Common myeloid progenitor, CD34-positive (primary cell): ENCODE results near the gene SLCO1C1. TPM values are rescaled to one million over a fixed set of nuclear protein-coding genes. Genes with fewer than 3 reads are reported as not detected.

Source experiments
- CTCF ChIA-PET: fragments of 350-600 bp; sonication (Branson Sonifier 250); formaldehyde crosslinking; loops from one replicate; lab custom pipeline; 2021; ENCODE audit warnings: antibody characterized with exemption; lab: Charles Lee
- POLR2A ChIA-PET: fragments of 350-600 bp; sonication (Branson Sonifier 250); formaldehyde crosslinking; loops from one replicate; lab custom pipeline; 2021; ENCODE audit warnings: antibody characterized with exemption; lab: Charles Lee
- DNase-seq, 3 donors: peaks; one replicate each; pipeline versions ENCODE4 v3.0.0 to v3.0.0-alpha.2; 2013
- H3K27ac ChIP-seq, 2 experiments: 1 replicate in 1 of 2; 2 replicates in 1 of 2; pipeline ENCODE4 v1.7.0; 2013; ENCODE audit warnings: inconsistent platforms in 2 of 2, low read length in 2 of 2, mild to moderate bottlenecking in 2 of 2, low read depth in 1 of 2, moderate library complexity in 1 of 2; ENCODE audit not compliant: severe bottlenecking in 2 of 2, insufficient read depth in 1 of 2, poor library complexity in 1 of 2
- H3K27me3 ChIP-seq, 5 experiments: replicated peaks in 2 of 5; 1 replicate in 3 of 5; 2 replicates in 2 of 5; pipeline versions ENCODE4 v1.6.1 to v1.7.0; 2013; ENCODE audit warnings: low read length in 4 of 5, mild to moderate bottlenecking in 2 of 5, moderate library complexity in 2 of 5, inconsistent platforms in 1 of 5; ENCODE audit not compliant: insufficient read depth in 5 of 5, control insufficient read depth in 4 of 5
- H3K36me3 ChIP-seq, 4 experiments: 1 replicate in 2 of 4; 2 replicates in 2 of 4; pipeline versions ENCODE4 v1.6.1 to v1.7.0; 2013; ENCODE audit warnings: low read length in 3 of 4, control low read depth in 1 of 4, mild to moderate bottlenecking in 1 of 4; ENCODE audit not compliant: control insufficient read depth in 4 of 4, insufficient read depth in 4 of 4
- H3K4me1 ChIP-seq, 4 experiments: 1 replicate in 3 of 4; 2 replicates in 1 of 4; pipeline versions ENCODE4 v1.6.1 to v1.7.1; 2013; ENCODE audit warnings: low read length in 3 of 4, mild to moderate bottlenecking in 3 of 4, control low read depth in 1 of 4, inconsistent platforms in 1 of 4, moderate library complexity in 1 of 4; ENCODE audit not compliant: control insufficient read depth in 4 of 4, insufficient read depth in 4 of 4; ENCODE audit errors: control extremely low read depth in 1 of 4
- H3K4me3 ChIP-seq, 7 experiments: 1 replicate in 4 of 7; 2 replicates in 3 of 7; pipeline versions ENCODE4 v1.5.1 to v1.7.0; 2013; ENCODE audit warnings: mild to moderate bottlenecking in 7 of 7, low read length in 6 of 7, moderate library complexity in 6 of 7, inconsistent platforms in 2 of 7, low read depth in 2 of 7, control low read depth in 1 of 7; ENCODE audit not compliant: insufficient read depth in 4 of 7, control insufficient read depth in 1 of 7; ENCODE audit errors: extremely low read depth in 1 of 7
- H3K9me3 ChIP-seq, 5 experiments: 1 replicate in 4 of 5; 2 replicates in 1 of 5; pipeline versions ENCODE4 v1.6.1 to v1.7.1; 2013; ENCODE audit warnings: low read length in 4 of 5, mild to moderate bottlenecking in 2 of 5, inconsistent platforms in 1 of 5, low read depth in 1 of 5, moderate library complexity in 1 of 5; ENCODE audit not compliant: control insufficient read depth in 4 of 5, insufficient read depth in 2 of 5; ENCODE audit errors: control extremely low read depth in 1 of 5
- WGBS: methylation state at CpG from one replicate; pipeline ENCODE4 v1.1.5; 2013; ENCODE audit not compliant: insufficient coverage; 5-methylcytosine and 5-hydroxymethylcytosine counted together
- polyA plus RNA-seq: library from polyadenylated mRNA; unstranded; fragments of 120-200 nt; gene quantifications from one replicate; pipeline ENCODE4 v1.2.1, GENCODE V29; 2013

Gene SLCO1C1, protein sequence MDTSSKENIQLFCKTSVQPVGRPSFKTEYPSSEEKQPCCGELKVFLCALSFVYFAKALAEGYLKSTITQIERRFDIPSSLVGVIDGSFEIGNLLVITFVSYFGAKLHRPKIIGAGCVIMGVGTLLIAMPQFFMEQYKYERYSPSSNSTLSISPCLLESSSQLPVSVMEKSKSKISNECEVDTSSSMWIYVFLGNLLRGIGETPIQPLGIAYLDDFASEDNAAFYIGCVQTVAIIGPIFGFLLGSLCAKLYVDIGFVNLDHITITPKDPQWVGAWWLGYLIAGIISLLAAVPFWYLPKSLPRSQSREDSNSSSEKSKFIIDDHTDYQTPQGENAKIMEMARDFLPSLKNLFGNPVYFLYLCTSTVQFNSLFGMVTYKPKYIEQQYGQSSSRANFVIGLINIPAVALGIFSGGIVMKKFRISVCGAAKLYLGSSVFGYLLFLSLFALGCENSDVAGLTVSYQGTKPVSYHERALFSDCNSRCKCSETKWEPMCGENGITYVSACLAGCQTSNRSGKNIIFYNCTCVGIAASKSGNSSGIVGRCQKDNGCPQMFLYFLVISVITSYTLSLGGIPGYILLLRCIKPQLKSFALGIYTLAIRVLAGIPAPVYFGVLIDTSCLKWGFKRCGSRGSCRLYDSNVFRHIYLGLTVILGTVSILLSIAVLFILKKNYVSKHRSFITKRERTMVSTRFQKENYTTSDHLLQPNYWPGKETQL
- polyA plus RNA-seq, result not detected

DNA sequence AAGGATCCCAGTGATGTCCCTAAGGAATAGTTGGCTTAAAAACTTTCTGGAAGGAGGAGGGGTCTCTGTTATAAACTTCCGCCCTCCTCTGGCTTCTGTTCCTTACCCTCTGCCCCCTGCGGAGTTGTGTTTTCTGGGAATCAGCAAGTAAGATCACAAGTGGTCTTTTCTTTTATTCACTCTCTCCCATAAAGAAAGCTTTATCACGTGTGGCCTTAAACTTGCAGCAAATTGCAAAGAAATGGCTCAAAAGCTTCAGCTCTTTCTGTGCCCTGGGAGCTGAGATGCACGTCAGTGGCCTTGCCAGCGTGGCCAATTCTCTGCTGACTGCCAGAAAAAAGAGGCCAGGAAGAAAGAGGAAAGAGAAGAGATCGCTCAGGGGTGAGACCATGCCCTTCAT is at the start of gene SLCO1C1:
TSS of gene SLCO1C1 (plus strand) at position 101 of the 400 bp plus-strand sequence. CDS start 4,245 bp downstream, outside the sequence.
- no peaks in the 10 kb centered on the region for H3K27me3 ChIP-seq
- no peak for DNase-seq
- no peaks in the 10 kb centered on the region for H3K36me3 ChIP-seq
- ChIA-PET POLR2A (no interaction called here), CTCF (no interaction called here)
- H3K4me1 ChIP-seq, result no peaks in the 10 kb centered on the region
- H3K4me3 ChIP-seq, result no peak within 1 kb of the TSS
- no peaks in the 10 kb centered on the region for H3K9me3 ChIP-seq
- 100% methylated on average over 3 of the region's 6 CpGs for WGBS
- H3K27ac ChIP-seq, result no peak within 1 kb of the TSS

DNA sequence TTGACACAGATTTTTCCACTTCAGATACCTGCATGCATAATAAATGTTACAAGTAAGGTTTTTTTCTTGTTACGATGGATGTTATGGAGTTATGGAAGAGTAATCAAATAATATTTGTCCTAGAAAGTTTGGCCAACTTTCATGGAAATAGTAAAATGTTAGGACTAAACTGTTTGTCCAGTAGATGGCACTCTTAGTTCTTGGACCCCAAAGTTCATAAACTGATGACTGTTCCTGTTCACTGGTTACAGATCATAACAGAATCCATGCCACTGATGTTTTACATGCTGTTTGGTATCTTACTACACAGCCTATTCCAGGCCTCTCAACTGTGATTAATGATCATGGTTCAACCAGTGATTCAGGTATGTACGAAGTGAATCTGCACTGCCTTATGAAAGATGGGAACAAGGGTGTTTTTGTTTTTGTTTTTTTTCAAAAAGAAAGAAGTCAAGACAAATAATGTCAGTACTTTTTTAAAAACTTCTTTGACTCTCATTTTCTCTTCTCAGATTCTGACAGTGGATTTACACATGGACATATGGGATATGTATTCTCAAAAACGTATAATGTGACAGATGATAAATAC is 48.8 kb upstream of the SLCO1C1 start:
- WGBS, result 75% methylated on average over 2 of the region's 3 CpGs
- DNase-seq, result peak; percentile 23 to 61 (median 53)
- Histone ChIP-seq H3K4me3 (no peak overlapping the region), H3K27me3 (no peaks in the 10 kb centered on the region), H3K9me3 (no peaks in the 10 kb centered on the region), H3K36me3 (no peaks in the 10 kb centered on the region), H3K4me1 (no peaks in the 10 kb centered on the region), H3K27ac (no peak overlapping the region)
- ChIA-PET CTCF (no interaction called here), POLR2A (no interaction called here)

DNA sequence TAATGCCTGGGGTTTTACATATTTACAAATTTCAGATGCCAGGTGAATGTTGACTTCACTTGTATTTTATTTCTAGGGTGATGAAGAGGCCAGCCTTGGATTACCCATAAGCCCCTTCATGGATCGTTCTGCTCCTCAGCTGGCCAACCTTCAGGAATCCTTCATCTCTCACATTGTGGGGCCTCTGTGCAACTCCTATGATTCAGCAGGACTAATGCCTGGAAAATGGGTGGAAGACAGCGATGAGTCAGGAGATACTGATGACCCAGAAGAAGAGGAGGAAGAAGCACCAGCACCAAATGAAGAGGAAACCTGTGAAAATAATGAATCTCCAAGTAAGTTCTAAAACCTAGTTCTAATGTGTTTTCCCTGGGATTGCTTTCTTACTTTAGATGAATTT is 41.3 kb upstream of the SLCO1C1 start:
- Histone ChIP-seq H3K4me3 (no peak overlapping the region), H3K4me1 (no peaks in the 10 kb centered on the region), H3K9me3 (no peaks in the 10 kb centered on the region), H3K27me3 (no peaks in the 10 kb centered on the region), H3K36me3 (no peaks in the 10 kb centered on the region), H3K27ac (no peak overlapping the region)
- 67% methylated on average over 1 of the region's 2 CpGs for WGBS
- POLR2A ChIA-PET, result no interaction called here
- no peak for DNase-seq
- CTCF ChIA-PET, result interaction anchor here (1.2 kb wide), 1 partner anchor 198 kb away, joined by 3 read pairs; no protein-coding TSS in a partner anchor

DNA sequence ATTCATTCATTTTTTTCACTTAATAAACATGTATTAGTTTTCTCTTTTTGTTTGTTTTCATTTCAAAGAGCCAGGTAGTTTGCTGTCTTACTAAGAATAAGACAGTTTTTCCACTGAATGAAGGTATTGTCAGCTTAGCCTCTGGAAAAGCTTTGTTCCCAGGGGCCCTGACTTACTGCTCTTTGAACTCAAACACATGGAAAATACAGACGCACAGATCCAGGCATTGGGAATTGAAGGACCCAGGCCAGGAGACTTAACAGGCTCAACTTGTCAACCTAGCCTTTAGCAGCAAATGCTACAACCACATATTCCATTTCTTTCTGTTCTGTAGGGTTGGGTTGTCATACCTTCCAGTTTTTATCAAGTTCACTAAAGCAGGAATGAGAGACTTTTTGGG is 38.5 kb upstream of the SLCO1C1 start:
- ChIA-PET POLR2A (no interaction called here), CTCF (interaction anchor here (1.0 kb wide), 1 partner anchor 13 kb away, joined by 3 read pairs; no protein-coding TSS in a partner anchor)
- Histone ChIP-seq H3K4me3 (no peak overlapping the region), H3K27ac (no peak overlapping the region), H3K36me3 (no peaks in the 10 kb centered on the region), H3K4me1 (no peaks in the 10 kb centered on the region), H3K27me3 (no peaks in the 10 kb centered on the region), H3K9me3 (peaks cover 0 to 7% (median 3%) of the 10 kb centered on the region in 5 experiments)
- DNase-seq, result no peak
- WGBS, result 100% methylated on average over 1 of the region's 1 CpG

DNA sequence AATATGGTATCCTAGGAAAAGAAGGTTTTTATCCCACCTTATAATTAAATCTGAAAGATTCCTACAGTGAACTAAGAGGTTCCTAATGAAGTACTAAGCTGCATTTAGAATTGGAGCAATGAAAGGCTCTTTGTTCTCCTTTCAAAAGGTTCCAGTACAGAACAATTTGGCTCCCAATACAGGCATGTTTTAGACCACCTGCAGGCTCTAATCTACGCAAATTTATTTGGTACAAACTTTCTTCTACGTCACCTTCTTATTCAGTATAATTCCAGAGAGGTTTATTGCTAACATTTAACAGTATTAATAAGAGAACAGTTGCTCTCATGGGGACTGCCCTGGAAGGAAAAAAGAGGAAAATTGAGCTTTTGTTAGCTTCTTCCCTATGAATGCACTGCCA is 37.6 kb upstream of the SLCO1C1 start:
- WGBS, result no CpG with 5 or more reads among the region's 2 CpGs
- CTCF ChIA-PET, result interaction anchor here (0.7 kb wide), 1 partner anchor 12 kb away, joined by 3 read pairs; no protein-coding TSS in a partner anchor
- no peaks in the 10 kb centered on the region for H3K36me3 ChIP-seq
- H3K27ac ChIP-seq, result no peak overlapping the region
- H3K27me3 ChIP-seq, result no peaks in the 10 kb centered on the region
- DNase-seq, result no peak
- no peak overlapping the region for H3K4me3 ChIP-seq
- H3K4me1 ChIP-seq, result no peaks in the 10 kb centered on the region
- POLR2A ChIA-PET, result no interaction called here
- H3K9me3 ChIP-seq, result peaks cover 0 to 10% (median 3%) of the 10 kb centered on the region in 5 experiments

DNA sequence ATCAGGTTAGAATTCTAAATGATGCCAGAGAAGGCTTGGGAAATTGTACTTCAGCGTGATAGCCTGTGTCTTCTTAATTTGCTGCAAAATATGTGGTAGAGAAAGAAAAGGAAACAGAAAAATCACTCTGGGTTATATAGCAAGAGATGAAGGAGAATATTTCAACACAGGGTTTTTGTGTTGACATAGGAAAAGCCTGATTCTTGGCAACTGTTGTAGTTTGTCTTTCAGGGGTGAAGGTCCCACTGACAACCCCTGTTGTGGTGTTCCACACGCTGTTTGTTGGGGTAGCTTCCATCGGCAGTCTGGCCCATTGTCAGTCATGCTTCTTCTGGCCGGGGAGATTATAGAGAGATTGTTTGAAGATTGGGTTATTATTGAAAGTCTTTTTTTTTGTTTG is 13.8 kb upstream of the SLCO1C1 start:
- Histone ChIP-seq H3K4me3 (no peak overlapping the region), H3K9me3 (no peaks in the 10 kb centered on the region), H3K27ac (no peak overlapping the region), H3K4me1 (peaks cover 0 to 12% (median 2%) of the 10 kb centered on the region in 4 experiments), H3K36me3 (no peaks in the 10 kb centered on the region), H3K27me3 (no peaks in the 10 kb centered on the region)
- ChIA-PET CTCF (no interaction called here), POLR2A (no interaction called here)
- no peak for DNase-seq
- WGBS, result 100% methylated on average over 2 of the region's 4 CpGs
